ENCODE measurements around the gene CPO.

- TF ChIP-seq CTCF (IDR thresholded peaks at IDR 0.05; ENCODE audit: low read length) (no peak), EZH2 (IDR thresholded peaks at IDR 0.05; ENCODE audit: borderline replicate concordance, low read length) (no peak)
Observed at GRCh38 chr2:206979922-206980321, 40.6 kb downstream of the CPO start.
